ENCODE results near the gene ATP8B3. TPM values are rescaled to one million over a fixed set of nuclear protein-coding genes. Genes with fewer than 3 reads are reported as not detected.

The ATP8B3 gene
- total RNA-seq, 1 donor from 2014 or later: 3.3 TPM

DNA sequence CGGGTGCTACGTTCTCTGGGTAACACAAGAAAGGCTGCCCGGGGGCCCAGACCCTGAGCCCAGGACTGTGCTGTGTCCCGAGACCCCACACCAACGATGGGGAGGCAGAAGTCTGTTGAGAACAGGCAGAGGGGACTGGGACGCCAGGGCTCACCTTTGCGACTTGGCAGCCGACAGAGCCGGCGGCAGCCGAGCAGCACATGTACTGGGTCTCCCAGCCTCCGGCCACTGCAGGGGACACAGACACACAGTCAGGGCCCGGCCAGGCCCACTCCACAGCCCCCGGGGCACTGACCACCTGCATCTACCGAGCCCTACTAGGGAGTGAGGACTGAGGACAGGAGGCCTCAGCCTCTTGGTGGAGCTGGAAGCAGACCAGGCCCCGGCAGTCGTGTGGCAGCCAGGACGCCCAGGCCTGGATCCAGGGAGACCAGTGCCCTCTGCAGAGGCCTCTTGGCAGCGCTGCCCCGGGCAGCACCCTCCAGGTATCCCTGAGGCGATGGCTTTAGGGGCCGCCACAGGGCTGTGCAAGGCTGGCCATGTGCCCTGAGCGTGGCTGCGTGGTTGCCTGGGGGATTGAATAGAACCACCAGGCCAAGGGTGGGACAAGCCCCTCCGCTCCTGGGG is 5.6 kb upstream of the ATP8B3 start:
- no peak for DNase-seq (ENCODE audit: low read depth, low spot score)

- DNase-seq (ENCODE audit: low read depth, low spot score): no peak
These were observed 4.6 kb upstream of the ATP8B3 start for GRCh38 chr19:1816530-1817298.

- DNase-seq (ENCODE audit: low read depth, low spot score): no peak
These were observed 3.8 kb upstream of the ATP8B3 start for GRCh38 chr19:1815605-1816529.

DNA sequence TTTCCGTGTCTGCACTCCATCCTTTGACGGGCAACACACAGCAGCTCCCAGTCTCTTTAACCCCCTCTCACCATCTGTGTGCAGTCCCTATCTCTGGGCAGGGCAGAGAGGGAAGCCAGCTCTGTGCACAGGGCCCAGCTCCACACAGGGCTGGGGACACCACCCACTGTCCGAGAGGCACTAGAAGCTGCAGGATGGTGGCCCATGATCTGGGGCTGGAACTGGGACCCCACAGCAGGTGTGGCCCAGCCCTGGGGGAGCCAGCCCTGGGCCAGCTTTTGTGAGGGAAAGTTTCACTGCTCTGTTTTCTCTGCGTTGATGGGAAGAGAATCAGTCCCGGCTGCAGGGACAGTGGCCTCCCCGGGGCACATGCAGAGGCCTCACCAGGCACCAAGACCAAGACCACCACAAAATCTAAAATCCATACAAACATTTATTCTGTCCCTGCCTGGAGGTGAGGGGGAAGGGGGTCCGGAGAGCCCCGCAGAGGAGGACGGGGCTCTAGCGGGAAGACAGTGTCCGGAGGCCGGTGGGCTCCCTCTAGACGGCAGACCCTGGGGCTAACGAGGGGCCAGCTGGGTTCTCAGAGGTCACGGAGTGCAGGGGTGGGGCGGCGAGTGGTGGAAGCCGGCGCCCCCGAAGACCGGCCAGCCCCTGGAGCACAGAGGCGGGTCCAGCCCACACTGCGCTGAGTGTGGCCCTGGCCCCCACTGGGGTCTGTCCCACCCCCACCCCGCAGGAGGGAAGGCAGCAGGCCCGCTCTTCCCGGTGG is 2.9 kb upstream of the ATP8B3 start:
- no peak for DNase-seq (ENCODE audit: low read depth, low spot score)

DNA sequence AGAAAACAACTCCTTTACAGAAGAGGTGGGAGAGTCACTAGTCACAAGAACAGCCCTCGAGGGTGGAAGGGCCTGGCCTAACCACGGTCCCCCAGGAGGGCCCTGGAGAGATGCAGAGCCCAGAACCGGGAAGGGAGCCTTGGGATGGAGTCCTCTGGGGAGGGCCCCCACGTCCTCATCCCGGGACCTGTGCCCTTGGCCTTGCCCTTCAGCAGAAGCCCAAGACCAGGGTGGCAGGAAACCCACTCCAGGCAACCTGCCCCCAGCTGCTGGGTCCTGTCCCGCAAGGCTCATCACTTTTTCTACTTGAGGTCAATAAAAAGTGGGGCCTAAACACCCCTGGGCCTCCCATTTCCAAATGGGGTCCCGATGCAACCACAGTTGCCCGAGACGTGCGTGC is 2.3 kb upstream of the ATP8B3 start:
- DNase-seq (ENCODE audit: low read depth, low spot score): no peak

DNA sequence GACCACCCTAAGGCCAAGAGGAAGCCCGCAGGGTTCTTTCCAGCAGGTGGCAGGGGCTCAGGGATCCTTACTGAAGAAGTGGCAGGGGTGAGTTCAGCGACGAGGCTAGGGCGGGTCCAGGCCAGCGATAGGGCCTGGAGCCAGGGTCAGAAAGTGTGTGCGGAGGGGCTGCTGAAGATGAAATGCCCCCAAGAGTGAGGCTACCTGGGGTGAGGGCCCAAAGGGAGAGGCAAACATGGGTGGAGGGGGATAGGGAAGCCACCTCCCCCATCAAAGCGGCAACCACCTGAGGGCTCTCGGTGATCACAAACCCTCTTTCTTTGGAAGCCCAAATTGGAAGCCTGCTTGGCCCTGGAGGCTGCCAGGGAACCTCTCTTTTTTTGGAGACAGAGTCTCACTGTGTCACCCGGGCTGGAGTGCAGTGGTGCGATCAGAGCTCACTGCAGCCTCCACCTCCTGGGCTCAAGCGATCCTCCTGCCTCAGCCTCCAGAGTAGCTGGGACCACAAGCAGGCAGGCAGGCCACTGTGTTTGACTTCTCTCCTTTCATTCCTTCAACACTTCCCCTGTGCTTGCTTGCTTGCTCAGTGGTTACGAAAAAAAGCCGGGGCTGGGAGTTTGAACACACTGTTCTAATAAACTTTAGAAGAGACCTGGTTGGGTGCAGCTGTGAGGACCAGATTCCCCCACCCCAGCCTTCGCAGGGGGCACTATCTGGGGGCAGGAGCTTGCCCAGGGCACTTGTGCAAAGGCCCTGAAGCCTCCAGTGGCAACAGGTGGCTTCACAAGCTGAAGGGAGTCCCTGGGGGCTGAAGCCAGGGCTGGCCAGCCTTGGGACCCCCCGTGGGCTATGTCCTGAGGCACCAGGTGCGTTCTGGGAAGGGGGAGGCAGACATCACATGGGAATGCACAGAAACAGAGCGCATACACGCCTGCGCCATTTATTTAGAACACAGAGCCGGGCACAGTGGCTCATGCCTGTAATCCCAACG is 1.4 kb upstream of the ATP8B3 start:
- DNase-seq (ENCODE audit: low read depth, low spot score): no peak

GRCh38 chr19:1812426-1813191 is 533 bp upstream of the ATP8B3 start:
- DNase-seq (ENCODE audit: low read depth, low spot score): peak; percentile 53

- no peak for DNase-seq (ENCODE audit: low read depth, low spot score)
These were observed 593 bp downstream of the ATP8B3 start for GRCh38 chr19:1811472-1811894.

DNA sequence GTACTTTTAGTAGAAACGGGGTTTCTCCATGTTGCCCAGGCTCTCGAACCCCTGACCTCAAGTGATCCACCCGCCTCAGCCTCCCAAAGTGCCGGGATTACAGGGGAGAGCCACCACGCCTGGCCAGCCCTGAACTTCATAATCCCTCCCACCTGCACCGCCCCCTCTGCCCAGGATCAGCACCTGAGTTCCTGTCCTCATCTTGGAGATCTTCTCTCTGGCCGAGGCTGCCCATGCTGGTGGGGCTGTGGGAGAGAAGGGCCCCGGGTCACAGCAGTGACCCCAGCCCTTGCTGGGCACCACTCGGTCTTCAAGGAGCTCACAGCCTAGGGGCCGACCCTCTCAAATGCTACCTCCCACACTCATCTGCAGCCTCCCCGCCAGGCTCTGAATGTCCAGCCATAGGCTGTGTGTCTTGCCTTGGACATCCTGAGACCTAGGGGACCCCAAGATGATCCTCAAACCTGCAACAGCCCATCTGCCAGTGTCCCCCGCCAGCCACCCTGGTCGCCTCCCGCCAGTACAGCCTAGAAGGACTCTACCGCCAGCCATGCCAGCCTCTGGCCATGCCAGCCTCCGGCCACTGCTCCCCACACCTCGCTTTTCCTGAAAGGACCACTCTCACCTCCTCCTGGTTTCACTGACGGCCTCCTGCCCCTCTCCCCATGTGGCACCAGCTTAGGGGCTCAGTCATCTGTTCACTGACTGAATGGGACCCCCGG is 1.5 kb downstream of the ATP8B3 start:
- no peak for DNase-seq (ENCODE audit: low read depth, low spot score)

GRCh38 chr19:1809678-1810077 is 2.4 kb downstream of the ATP8B3 start:
- no peak for DNase-seq (ENCODE audit: low read depth, low spot score)

- DNase-seq (ENCODE audit: low read depth, low spot score): no peak
These were observed 3.7 kb downstream of the ATP8B3 start for GRCh38 chr19:1808395-1808731.

DNA sequence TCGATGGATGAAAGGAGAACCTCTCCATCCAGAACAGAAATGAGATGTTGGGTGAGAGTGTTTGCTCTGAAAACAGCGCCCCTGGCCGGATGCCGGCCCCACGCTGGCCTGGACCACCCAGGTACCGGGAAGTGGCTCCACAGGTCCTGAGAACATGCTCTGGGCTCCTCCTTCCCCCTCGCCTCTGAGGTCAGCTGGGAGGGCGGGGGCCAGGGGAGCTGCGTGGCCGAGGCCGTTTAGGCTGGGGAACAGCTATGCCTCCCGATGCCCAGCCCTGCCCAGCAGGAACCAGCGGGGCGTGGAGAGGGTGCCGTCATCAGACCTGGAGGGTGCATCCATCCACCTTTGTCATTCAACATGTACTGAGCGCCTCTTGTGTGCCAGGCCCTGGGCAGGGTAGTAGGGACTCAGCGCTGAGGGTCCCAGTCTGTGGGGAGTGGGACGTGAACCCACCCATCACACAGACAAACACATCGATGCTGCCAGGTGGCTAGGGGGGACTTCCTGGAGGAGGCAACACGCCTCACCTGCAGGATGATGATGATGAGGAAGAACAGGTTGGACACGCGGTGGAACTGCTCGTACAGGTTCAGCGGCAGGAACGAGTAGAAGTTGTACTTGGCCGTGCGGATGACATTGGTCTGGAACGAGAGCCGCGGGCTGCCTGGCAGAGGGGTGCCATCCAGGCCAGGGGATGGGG is 4.2 kb downstream of the ATP8B3 start:
- no peak for DNase-seq (ENCODE audit: low read depth, low spot score)

- no peak for DNase-seq (ENCODE audit: low read depth, low spot score)
These were observed 4.9 kb downstream of the ATP8B3 start for GRCh38 chr19:1807030-1807694.

DNA sequence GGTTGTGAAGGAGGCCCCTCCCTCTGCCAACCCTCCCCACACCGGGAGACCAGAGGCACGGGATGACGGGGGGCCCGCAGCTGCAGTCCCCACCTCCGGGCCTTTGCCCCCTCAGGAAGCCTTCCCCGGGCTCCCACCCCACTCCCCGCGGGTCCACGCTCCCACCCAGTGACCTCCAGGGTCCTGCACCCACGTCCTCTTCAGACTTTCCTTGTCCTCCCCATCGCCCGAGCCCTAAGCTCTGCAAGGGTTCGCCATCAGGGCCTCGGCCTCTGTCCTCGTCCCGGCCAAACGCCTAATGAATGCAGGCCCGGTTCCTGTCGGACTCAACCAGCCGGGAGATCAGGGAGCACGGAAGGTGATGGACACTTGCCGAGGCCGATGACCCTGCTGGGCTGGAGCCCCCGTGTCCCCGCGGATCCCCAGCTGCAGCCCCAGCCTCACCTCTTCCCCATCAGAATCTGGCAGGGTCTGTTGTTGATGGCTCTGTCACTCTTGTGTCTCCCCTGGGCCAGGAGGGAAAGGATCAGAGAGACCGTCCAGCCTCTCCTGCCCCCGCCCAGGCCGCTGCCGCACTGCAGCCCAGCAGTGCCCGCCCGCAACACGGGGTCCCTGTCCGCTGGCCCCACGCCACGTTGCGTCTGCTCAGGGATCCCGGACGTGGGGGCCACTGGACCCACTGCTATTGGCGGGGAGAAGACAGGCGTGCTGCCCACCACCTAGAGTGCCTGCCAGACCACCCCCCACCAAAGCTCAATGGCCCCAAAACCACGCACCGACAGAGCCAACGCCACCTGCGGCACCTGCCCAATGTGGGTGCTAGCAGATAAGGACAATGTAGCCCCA is 5.7 kb downstream of the ATP8B3 start:
- DNase-seq (ENCODE audit: low read depth, low spot score): no peak

GRCh38 chr19:1805401-1806183 is 6.5 kb downstream of the ATP8B3 start:
- DNase-seq (ENCODE audit: low read depth, low spot score): no peak

DNA sequence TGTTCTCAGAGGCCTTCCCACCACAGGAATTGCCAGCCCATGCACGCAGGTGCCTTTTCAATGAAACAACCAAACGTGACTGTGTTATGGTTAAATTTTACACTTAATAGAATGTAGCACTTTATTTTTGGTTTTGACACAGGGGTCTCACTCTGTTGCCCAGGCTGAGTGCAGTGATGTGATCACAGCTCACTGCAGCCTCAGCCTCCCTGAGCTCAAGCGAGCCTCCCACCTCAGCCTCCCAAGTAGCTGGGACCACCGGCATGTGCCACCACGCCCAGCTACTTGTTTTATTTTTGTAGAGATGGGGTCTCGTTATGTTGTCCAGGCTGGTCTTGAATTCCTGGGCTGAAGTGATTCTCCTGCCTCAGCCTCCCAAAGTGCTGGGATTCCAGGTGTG is 7.2 kb downstream of the ATP8B3 start:
- DNase-seq (ENCODE audit: low read depth, low spot score): no peak

All from pulmonary artery endothelial cell (primary cell).